H1 (cell line): Measurements from ENCODE around the gene CCDC200. TPM values are rescaled to one million over a fixed set of nuclear protein-coding genes. Genes with fewer than 3 reads are reported as not detected.

Source experiments
- CTCF ChIA-PET: fragments of 300-600 bp; sonication (Branson Sonifier 250); formaldehyde crosslinking; loops from one replicate; lab custom pipeline; 2021; ENCODE audit not compliant: partially characterized antibody; lab: Charles Lee
- POLR2A ChIA-PET: fragments of 300-600 bp; sonication (Branson Sonifier 250); formaldehyde crosslinking; loops from one replicate; lab custom pipeline; 2021; ENCODE audit warnings: inconsistent platforms; ENCODE audit not compliant: partially characterized antibody; lab: Charles Lee
- DNase-seq, 2 experiments: peaks; one replicate each; pipeline versions ENCODE4 v3.0.0 to v3.0.0-alpha.2; 2010 to 2022; ENCODE audit warnings: low spot score in 2 of 2, low read depth in 1 of 2, mixed read lengths in 1 of 2
- FAIRE-seq: peaks from 2 replicates; lab custom pipeline; 2011; peaks lifted over from hg19 to GRCh38; lab: Jason Lieb, UNC
- H2AFZ ChIP-seq: 2 replicates; pipeline ENCODE4 v1.8.1; 2012; ENCODE audit warnings: low read length, inconsistent platforms
- H2AK5ac ChIP-seq: 2 replicates; pipeline ENCODE4 v1.6.1; 2013; ENCODE audit warnings: low read depth, low read length
- H2BK120ac ChIP-seq: replicated peaks from 2 replicates; pipeline ENCODE3; 2013; ENCODE audit warnings: low read depth, low read length, inconsistent platforms
- H2BK12ac ChIP-seq: 2 replicates; pipeline ENCODE4 v1.6.1; 2013; ENCODE audit warnings: low read depth, low read length
- H2BK15ac ChIP-seq: 2 replicates; pipeline ENCODE4 v1.6.1; 2013; ENCODE audit warnings: low read length
- H2BK20ac ChIP-seq: 2 replicates; pipeline ENCODE4 v1.6.1; 2013; ENCODE audit warnings: low read length
- H2BK5ac ChIP-seq: 2 replicates; pipeline ENCODE4 v1.6.1; 2013; ENCODE audit warnings: low read depth, low read length
- H3K14ac ChIP-seq: 2 replicates; pipeline ENCODE4 v1.6.1; 2013; ENCODE audit warnings: inconsistent platforms; ENCODE audit not compliant: insufficient read length
- H3K18ac ChIP-seq: 2 replicates; pipeline ENCODE4 v1.6.1; 2013; ENCODE audit warnings: low read length; ENCODE audit errors: extremely low read depth
- H3K23ac ChIP-seq: 2 replicates; pipeline ENCODE4 v1.6.1; 2013; ENCODE audit warnings: inconsistent platforms; ENCODE audit not compliant: insufficient read length
- H3K23me2 ChIP-seq: 2 replicates; pipeline ENCODE4 v1.6.1; 2013; ENCODE audit warnings: low read depth, low read length
- H3K27ac ChIP-seq: 2 replicates; pipeline ENCODE4 v1.6.1; 2011; ENCODE audit warnings: low read depth, low read length, inconsistent platforms
- H3K27me3 ChIP-seq, 4 experiments: replicated peaks in 1 of 4; 1 replicate in 1 of 4; 2 replicates in 3 of 4; pipeline versions ENCODE4 v1.6.1 to v1.8.1; 2011 to 2013; ENCODE audit warnings: low read length in 3 of 4, mild to moderate bottlenecking in 3 of 4, inconsistent platforms in 2 of 4, mixed read lengths in 2 of 4, moderate library complexity in 1 of 4; ENCODE audit not compliant: control insufficient read depth in 3 of 4, insufficient read depth in 3 of 4; ENCODE audit errors: extremely low read depth in 1 of 4
- H3K36me3 ChIP-seq, 4 experiments: 2 replicates each; pipeline versions ENCODE4 v1.6.1 to v1.8.1; 2011 to 2013; ENCODE audit warnings: mild to moderate bottlenecking in 4 of 4, low read length in 3 of 4, moderate library complexity in 2 of 4, control low read depth in 1 of 4, inconsistent platforms in 1 of 4; ENCODE audit not compliant: insufficient read depth in 4 of 4, control insufficient read depth in 2 of 4
- H3K4ac ChIP-seq: replicated peaks from 2 replicates; pipeline ENCODE3; 2013; ENCODE audit warnings: low read length, low read depth, mixed read lengths, inconsistent platforms; ENCODE audit not compliant: insufficient read length
- H3K4me1 ChIP-seq, 4 experiments: replicated peaks in 1 of 4; 1 replicate in 1 of 4; 2 replicates in 3 of 4; pipeline versions ENCODE4 v1.6.1 to v1.8.1; 2011 to 2013; ENCODE audit warnings: low read length in 3 of 4, inconsistent platforms in 2 of 4, mixed read lengths in 1 of 4; ENCODE audit not compliant: insufficient read depth in 4 of 4, control insufficient read depth in 3 of 4
- H3K4me2 ChIP-seq, 2 experiments: 2 replicates each; pipeline versions ENCODE4 v1.6.1 to v1.8.1; 2011 to 2013; ENCODE audit warnings: low read depth in 2 of 2, low read length in 2 of 2, control low read depth in 1 of 2, inconsistent platforms in 1 of 2, mild to moderate bottlenecking in 1 of 2; ENCODE audit not compliant: insufficient read depth in 1 of 2
- H3K4me3 ChIP-seq, 4 experiments: fragments of 200-600, 300-600 bp in 1 of 4; sonication (generic), shearing (Covaris generic), sonication (Bioruptor Twin) in 1 of 4; 2 replicates each; pipeline versions ENCODE4 v1.5.1 to v1.8.1; 2011 to 2016; ENCODE audit warnings: low read length in 4 of 4, low read depth in 3 of 4, control low read depth in 2 of 4, inconsistent platforms in 2 of 4, mild to moderate bottlenecking in 2 of 4, mixed read lengths in 1 of 4, moderate library complexity in 1 of 4; ENCODE audit not compliant: insufficient read depth in 2 of 4; ENCODE audit errors: extremely low read depth in 1 of 4
- H3K56ac ChIP-seq: replicated peaks from 2 replicates; pipeline ENCODE3; 2013; ENCODE audit warnings: low read depth, mild to moderate bottlenecking, mixed read lengths, low read length, inconsistent platforms; ENCODE audit not compliant: insufficient read length
- H3K79me1 ChIP-seq: 2 replicates; pipeline ENCODE4 v1.6.1; 2013; ENCODE audit warnings: low read depth, low read length, control low read depth
- H3K79me2 ChIP-seq, 2 experiments: 2 replicates each; pipeline versions ENCODE4 v1.6.1 to v1.8.1; 2012 to 2013; ENCODE audit warnings: low read length in 2 of 2, mild to moderate bottlenecking in 2 of 2, inconsistent platforms in 1 of 2; ENCODE audit not compliant: insufficient read depth in 2 of 2, control insufficient read depth in 1 of 2
- H3K9ac ChIP-seq, 4 experiments: replicated peaks in 1 of 4; 1 replicate in 1 of 4; 2 replicates in 3 of 4; pipeline versions ENCODE4 v1.6.1 to v1.8.1; 2011 to 2013; ENCODE audit warnings: low read depth in 3 of 4, low read length in 3 of 4, control low read depth in 2 of 4, mild to moderate bottlenecking in 2 of 4, moderate library complexity in 2 of 4, inconsistent platforms in 1 of 4; ENCODE audit errors: extremely low read depth in 1 of 4
- H3K9me3 ChIP-seq, 2 experiments: 2 replicates each; pipeline versions ENCODE4 v1.6.1 to v1.8.1; 2012 to 2013; ENCODE audit warnings: mild to moderate bottlenecking in 2 of 2, moderate library complexity in 2 of 2, control low read depth in 1 of 2, inconsistent platforms in 1 of 2, low read depth in 1 of 2, low read length in 1 of 2, mixed read lengths in 1 of 2; ENCODE audit not compliant: insufficient read depth in 2 of 2
- H4K20me1 ChIP-seq, 2 experiments: replicated peaks in 1 of 2; 2 replicates each; pipeline versions ENCODE3 to v1.8.1; 2011 to 2013; ENCODE audit warnings: inconsistent platforms in 2 of 2, low read length in 2 of 2, mild to moderate bottlenecking in 1 of 2; ENCODE audit not compliant: insufficient read depth in 2 of 2, control insufficient read depth in 1 of 2
- H4K5ac ChIP-seq: 2 replicates; pipeline ENCODE4 v1.6.1; 2013; ENCODE audit warnings: low read length, low read depth, mixed read lengths, inconsistent platforms; ENCODE audit not compliant: insufficient read length
- H4K8ac ChIP-seq: 2 replicates; pipeline ENCODE4 v1.8.0; 2013; ENCODE audit warnings: mild to moderate bottlenecking, moderate library complexity, low read length, inconsistent platforms; ENCODE audit not compliant: insufficient read depth; ENCODE audit errors: extremely low read depth
- H4K91ac ChIP-seq: replicated peaks from 2 replicates; pipeline ENCODE3; 2013; ENCODE audit warnings: low read length, mixed read lengths, inconsistent platforms; ENCODE audit not compliant: insufficient read length
- WGBS, 2 experiments: shearing (Covaris generic) in 1 of 2; methylation state at CpG; one replicate each; pipeline versions ENCODE4 v1.1.6 to v1.1.7; 2013 to 2015; ENCODE audit warnings: low lambda C conversion rate in 2 of 2, mixed read lengths in 2 of 2, inconsistent platforms in 1 of 2, low coverage in 1 of 2, missing lambda C conversion rate in 1 of 2; ENCODE audit not compliant: insufficient replicate concordance in 2 of 2, insufficient coverage in 1 of 2, insufficient read length in 1 of 2; ENCODE audit errors: extremely low coverage in 1 of 2, missing lambda C conversion rate in 1 of 2; 5-methylcytosine and 5-hydroxymethylcytosine counted together
- polyA plus RNA-seq, 7 experiments: library from polyadenylated mRNA; depleted of rRNA in 3 of 7; stranded (reverse) in 5 of 7; unstranded in 2 of 7; fragments of >200 nt in 5 of 7; fragments of 200-250 nt in 2 of 7; gene quantifications; 1 replicate in 5 of 7; 2 replicates in 1 of 7; 4 replicates in 1 of 7; pipeline versions ENCODE4 v1.2.1 to v1.2.3, GENCODE V29; 2011 to 2013; ENCODE audit warnings: missing spikeins in 2 of 7, mixed read lengths in 2 of 7
- total RNA-seq: library from RNA; stranded (reverse); fragmentation: NEBNext Ultra II Directional; extraction: Animal tissue kit (Norgen Biotek cat#: 25700); gene quantifications from 2 replicates; pipeline ENCODE4 v1.2.1, GENCODE V29; 2021

CCDC200 gene
- total and polyA plus RNA-seq, 2 of the 8 experiments (the other 6 are each of a cell fraction or from before 2014, with no cell fraction given): 0.11 TPM; not detected in 1

- H3K4me1 ChIP-seq: peaks cover 0 to 5% (median 3%) of the 10 kb centered on the region in 4 experiments; a peak in 4 of 7 replicates
- no peak overlapping the region for H3K4me3 ChIP-seq
- H2BK120ac ChIP-seq: no peak overlapping the region
- no peak overlapping the region for H3K18ac ChIP-seq
- 0 out of 2 replicates have a peak overlapping the region, but pooled peaks have one; percentile 68 for H2BK12ac ChIP-seq
- H3K36me3 ChIP-seq: peaks cover 0 to 2% (median 0%) of the 10 kb centered on the region in 4 experiments; a peak in 1 of 8 replicates
- no peak overlapping the region for H4K91ac ChIP-seq
- WGBS, 2 experiments: 100% methylated on average over 2 of the region's 2 CpGs; no CpG with 5 or more reads in 1 of the 2 experiments
- no peak overlapping the region for H4K5ac ChIP-seq
- no peak overlapping the region for H3K4ac ChIP-seq
- no peak overlapping the region for H2BK20ac ChIP-seq
- no peak overlapping the region for H3K27ac ChIP-seq
- no peak overlapping the region for H3K14ac ChIP-seq
- peaks cover 8% of the 10 kb centered on the region; the same call in 1 of the 2 replicates for H3K23me2 ChIP-seq
- no peaks in the 10 kb centered on the region for H3K79me2 ChIP-seq
- no peak overlapping the region for H2AK5ac ChIP-seq
- H3K9ac ChIP-seq: no peak overlapping the region
- H3K56ac ChIP-seq: no peak overlapping the region
- H3K4me2 ChIP-seq: no peak overlapping the region; a peak in 1 of 4 replicates
- H3K27me3 ChIP-seq: peaks cover 0 to 2% (median 0%) of the 10 kb centered on the region in 4 experiments; a peak in 1 of 7 replicates
- H4K20me1 ChIP-seq: no peaks in the 10 kb centered on the region
- DNase-seq (no peak), FAIRE-seq (no peak)
- no peak overlapping the region for H2BK5ac ChIP-seq
- H3K79me1 ChIP-seq: no peaks in the 10 kb centered on the region
- no peak overlapping the region for H3K23ac ChIP-seq
- H2AFZ ChIP-seq: no peak overlapping the region
- H3K9me3 ChIP-seq: no peaks in the 10 kb centered on the region; a peak in 1 of 4 replicates
- POLR2A ChIA-PET: interaction anchor here (0.5 to 10.3 kb wide), 5 partner anchors 17 to 267 kb away, joined by 3 to 123 read pairs (median 3); partner anchors contain the start of gene RPL27
- CTCF ChIA-PET: interaction anchor here (0.6 to 3.5 kb wide), 7 partner anchors 9 to 98 kb away, joined by 3 to 14 read pairs (median 4); no protein-coding TSS in a partner anchor
- no peak overlapping the region for H4K8ac ChIP-seq
- H2BK15ac ChIP-seq: no peak overlapping the region
These were observed 14.9 kb downstream of the CCDC200 start for GRCh38 chr17:43213545-43213944.
